Left lung (tissue), 10 donors: ENCODE measurements around the gene IKZF3. TPM values are rescaled to one million over a fixed set of nuclear protein-coding genes. Genes with fewer than 3 reads are reported as not detected.

Experiments used
- ATAC-seq: fragments of 200-7000 bp; cut with Tn5 transposase; one replicate; pipeline ENCODE4 v1.9.1; 2020; ENCODE audit warnings: moderate library complexity
- DNase-seq, 4 donors: peaks; one replicate each; pipeline ENCODE4 v3.0.0-alpha.2; 2013 to 2020
- H3K27ac ChIP-seq, 2 donors: fragments of 200-600 bp; sonication (generic) in 1 of 2; one replicate each; pipeline versions ENCODE4 v1.5.0 to v1.8.0; 2020 to 2021
- H3K27me3 ChIP-seq, 2 donors: fragments of 200-600 bp; sonication (generic) in 1 of 2; one replicate each; pipeline versions ENCODE4 v1.5.0 to v1.8.0; 2020 to 2021
- H3K36me3 ChIP-seq, 2 donors: fragments of 200-600 bp; sonication (generic) in 1 of 2; one replicate each; pipeline versions ENCODE4 v1.5.0 to v1.8.0; 2020 to 2021
- H3K4me1 ChIP-seq, 2 donors: fragments of 200-600 bp; one replicate each; pipeline ENCODE4 v1.8.0; 2021
- H3K4me3 ChIP-seq, 2 donors: fragments of 200-600 bp; sonication (generic) in 1 of 2; one replicate each; pipeline versions ENCODE4 v1.5.0 to v1.8.0; 2020 to 2021; ENCODE audit warnings: mild to moderate bottlenecking in 1 of 2
- H3K9me3 ChIP-seq, 2 donors: fragments of 200-600 bp; sonication (generic) in 1 of 2; one replicate each; pipeline versions ENCODE4 v1.5.0 to v1.8.0; 2020 to 2021
- intact Hi-C, 2 donors: fragments of 100-400 bp; cut with DNase I; formaldehyde crosslinking; loops; one replicate each; pipeline versions ENCODE4 v1.11.2 to v1.14.2; 2022
- polyA plus RNA-seq, 6 donors: library from polyadenylated mRNA; unstranded; fragments of 120-200 nt; gene quantifications; one replicate each; pipeline ENCODE4 v1.2.1, GENCODE V29; 2013; ENCODE audit not compliant: insufficient read length in 6 of 6
- total RNA-seq, 2 donors: library from RNA; stranded (reverse); fragmentation: NEBNext Ultra II Directional; extraction: Animal tissue kit (Norgen Biotek cat#: 25700); gene quantifications; one replicate each; pipeline ENCODE4 v1.2.1, GENCODE V29; 2021
- TF ChIP-seq, protein P1 (sequence below), 2 donors: fragments of 200-600 bp; sonication (generic) in 1 of 2; IDR thresholded peaks; one replicate each; pipeline versions ENCODE4 v1.5.0 to v1.8.0; 2021; ENCODE audit warnings: antibody characterized with exemption in 2 of 2
- donor health status: DM: no; HTN: yes; CAD: no.
- donor health status: DM: no; HTN: no; CAD: no.

Gene IKZF3
- total and polyA plus RNA-seq, 8 donors: 1.2 to 6.6 (median 1.7) TPM

DNA sequence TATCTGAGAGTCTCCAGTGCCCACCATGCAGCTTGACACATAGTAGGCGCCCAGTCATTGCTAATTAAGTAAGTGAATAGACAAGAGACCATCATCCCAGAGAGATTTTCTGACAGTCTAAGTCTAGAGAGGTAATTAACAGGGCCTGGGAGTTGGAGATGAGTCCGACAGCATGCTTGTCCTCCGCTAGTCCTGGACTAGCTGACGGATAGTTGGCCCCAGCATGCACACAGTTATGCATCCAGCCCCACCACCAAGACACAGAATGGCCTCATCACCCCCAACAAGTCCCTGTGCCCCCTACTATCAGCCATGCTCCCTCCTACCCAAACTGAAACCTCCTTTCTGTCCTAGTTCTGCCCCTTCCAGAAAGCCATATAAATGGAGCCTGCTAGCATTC, 116.4 kb downstream of the IKZF3 start:
- Histone ChIP-seq H3K4me3 (no peak overlapping the region), H3K4me1 (no peaks in the 10 kb centered on the region), H3K9me3 (no peaks in the 10 kb centered on the region), H3K27ac (no peak overlapping the region), H3K36me3 (peaks cover 0 to 7% of the 10 kb centered on the region in 2 donors), H3K27me3 (peaks cover 0 to 19% of the 10 kb centered on the region in 2 donors)
- TF ChIP-seq, protein P1, sequence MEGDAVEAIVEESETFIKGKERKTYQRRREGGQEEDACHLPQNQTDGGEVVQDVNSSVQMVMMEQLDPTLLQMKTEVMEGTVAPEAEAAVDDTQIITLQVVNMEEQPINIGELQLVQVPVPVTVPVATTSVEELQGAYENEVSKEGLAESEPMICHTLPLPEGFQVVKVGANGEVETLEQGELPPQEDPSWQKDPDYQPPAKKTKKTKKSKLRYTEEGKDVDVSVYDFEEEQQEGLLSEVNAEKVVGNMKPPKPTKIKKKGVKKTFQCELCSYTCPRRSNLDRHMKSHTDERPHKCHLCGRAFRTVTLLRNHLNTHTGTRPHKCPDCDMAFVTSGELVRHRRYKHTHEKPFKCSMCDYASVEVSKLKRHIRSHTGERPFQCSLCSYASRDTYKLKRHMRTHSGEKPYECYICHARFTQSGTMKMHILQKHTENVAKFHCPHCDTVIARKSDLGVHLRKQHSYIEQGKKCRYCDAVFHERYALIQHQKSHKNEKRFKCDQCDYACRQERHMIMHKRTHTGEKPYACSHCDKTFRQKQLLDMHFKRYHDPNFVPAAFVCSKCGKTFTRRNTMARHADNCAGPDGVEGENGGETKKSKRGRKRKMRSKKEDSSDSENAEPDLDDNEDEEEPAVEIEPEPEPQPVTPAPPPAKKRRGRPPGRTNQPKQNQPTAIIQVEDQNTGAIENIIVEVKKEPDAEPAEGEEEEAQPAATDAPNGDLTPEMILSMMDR (IDR thresholded peaks at IDR 0.05): no peak
- intact Hi-C loops: no loop called here
- DNase-seq: peak in 1 of 4 donors; percentile 2
- ATAC-seq: no peak

DNA sequence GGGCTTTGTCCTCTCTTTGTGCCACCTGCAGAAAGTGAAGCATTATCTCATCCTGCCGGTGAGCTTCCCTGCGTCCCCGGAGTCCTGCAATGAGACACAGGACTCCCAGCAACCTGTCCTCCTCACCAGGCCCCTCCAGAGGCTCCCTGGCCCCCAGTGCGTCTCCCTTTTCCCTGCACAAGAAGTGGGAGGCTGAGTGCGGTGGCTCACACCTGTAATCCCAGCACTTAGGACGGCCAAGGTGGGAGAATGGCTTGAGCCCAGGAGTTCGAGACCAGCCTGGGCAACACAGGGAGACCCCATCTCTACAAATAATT, 118.0 kb downstream of the IKZF3 start:
- Histone ChIP-seq H3K36me3 (peaks cover 0 to 7% of the 10 kb centered on the region in 2 donors), H3K27me3 (peaks cover 0 to 35% of the 10 kb centered on the region in 2 donors), H3K4me1 (peaks cover 0 to 2% of the 10 kb centered on the region in 2 donors), H3K9me3 (no peaks in the 10 kb centered on the region), H3K27ac (no peak overlapping the region), H3K4me3 (no peak overlapping the region)
- TF ChIP-seq, protein P1 (IDR thresholded peaks at IDR 0.05): no peak
- DNase-seq: peak in 1 of 4 donors; percentile 17
- intact Hi-C loops: no loop called here
- no peak for ATAC-seq

DNA sequence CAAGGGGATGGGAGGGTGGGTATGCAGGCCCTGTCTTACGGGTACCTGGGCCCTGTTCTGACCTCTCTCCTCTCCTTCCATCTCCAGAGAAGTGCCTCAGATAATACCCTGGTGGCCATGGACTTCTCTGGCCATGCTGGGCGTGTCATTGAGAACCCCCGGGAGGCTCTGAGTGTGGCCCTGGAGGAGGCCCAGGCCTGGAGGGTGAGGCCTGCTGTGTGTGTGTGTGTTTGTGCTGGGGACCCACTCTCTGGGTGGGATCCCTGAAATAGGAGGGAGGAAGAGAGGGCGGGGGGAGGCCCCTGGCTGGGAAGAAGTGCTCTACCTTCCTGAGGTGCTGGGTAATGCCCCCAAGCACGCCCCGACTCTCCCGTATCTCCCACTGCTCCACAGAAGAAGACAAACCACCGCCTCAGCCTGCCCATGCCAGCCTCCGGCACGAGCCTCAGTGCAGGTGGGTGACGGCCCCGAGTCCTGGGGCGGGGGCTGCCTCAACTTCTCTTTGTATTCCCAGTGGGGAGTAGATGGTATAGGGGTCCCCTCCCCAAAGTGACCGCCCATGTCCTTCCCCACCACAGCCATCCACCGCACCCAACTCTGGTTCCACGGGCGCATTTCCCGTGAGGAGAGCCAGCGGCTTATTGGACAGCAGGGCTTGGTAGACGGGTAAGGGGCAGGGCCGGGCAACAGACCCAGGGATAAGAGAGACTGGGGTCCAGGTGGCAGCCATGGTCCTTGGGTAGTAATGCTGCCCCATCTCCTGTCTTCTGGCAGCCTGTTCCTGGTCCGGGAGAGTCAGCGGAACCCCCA, 118.6 kb downstream of the IKZF3 start:
- TF ChIP-seq, protein P1 (IDR thresholded peaks at IDR 0.05): no peak
- Histone ChIP-seq H3K36me3 (peaks cover 0 to 7% of the 10 kb centered on the region in 2 donors), H3K27ac (no peak overlapping the region), H3K4me3 (no peak overlapping the region), H3K27me3 (peaks cover 0 to 41% of the 10 kb centered on the region in 2 donors), H3K9me3 (no peaks in the 10 kb centered on the region), H3K4me1 (peaks cover 0 to 8% of the 10 kb centered on the region in 2 donors)
- intact Hi-C loops: no loop called here
- DNase-seq (peak in 1 of 4 donors; percentile 24), ATAC-seq (no peak)

DNA sequence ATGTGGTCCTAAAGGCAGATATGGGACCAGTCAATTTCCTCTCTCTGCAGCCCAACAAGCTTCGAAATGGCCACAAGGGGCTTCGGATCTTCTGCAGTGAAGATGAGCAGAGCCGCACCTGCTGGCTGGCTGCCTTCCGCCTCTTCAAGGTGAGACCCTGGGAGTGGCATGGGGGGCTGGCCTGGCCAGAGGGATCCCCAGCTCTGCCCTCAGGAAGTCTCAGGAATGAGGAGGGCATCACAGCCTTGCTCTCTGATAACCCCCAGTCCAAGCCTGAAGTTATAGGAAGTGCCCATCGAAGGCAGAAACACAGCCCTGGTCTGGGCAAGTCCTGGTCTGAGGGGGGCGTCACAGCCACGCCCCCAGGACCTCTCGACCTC, 119.3 kb downstream of the IKZF3 start:
- intact Hi-C loops: no loop called here

More for the DNA sequence above, 119.3 kb downstream of the IKZF3 start:
- Histone ChIP-seq H3K27me3 (peaks cover 4 to 48% of the 10 kb centered on the region in 2 donors), H3K4me1 (peaks cover 0 to 14% of the 10 kb centered on the region in 2 donors), H3K4me3 (no peak overlapping the region), H3K27ac (no peak overlapping the region), H3K36me3 (peaks cover 0 to 7% of the 10 kb centered on the region in 2 donors), H3K9me3 (no peaks in the 10 kb centered on the region)
- ATAC-seq (no peak), DNase-seq (peak in 1 of 4 donors; percentile 15)
- TF ChIP-seq, protein P1 (IDR thresholded peaks at IDR 0.05): no peak
